ENCODE results near the gene RTN4RL2.

- TF ChIP-seq POLR2A (IDR thresholded peaks at IDR 0.05; ENCODE audit: low read depth, low read length) (no peak), POLR2AphosphoS5 (IDR thresholded peaks at IDR 0.05; ENCODE audit: low read depth, low read length) (no peak), POU2F2 (IDR thresholded peaks at IDR 0.05; ENCODE audit: low read depth, low read length) (no peak), TAF1 (IDR thresholded peaks at IDR 0.05; ENCODE audit: low read depth, low read length) (no peak)
Observed at GRCh38 chr11:57514538-57515331, 54.4 kb downstream of the RTN4RL2 start.
